Naive thymus-derived CD4-positive, alpha-beta T cell (primary cell): ENCODE measurements around the gene CCDC97. TPM values are rescaled to one million over a fixed set of nuclear protein-coding genes. Genes with fewer than 3 reads are reported as not detected.
A peak's percentile ranks its signal among the peaks of the same experiment; 100 is the strongest.

Experiments used
- ATAC-seq: fragments of 150-1000 bp; cut with Tn5 transposase; 2 replicates; pipeline ENCODE4 v1.10.0; 2021; ENCODE audit warnings: mild to moderate bottlenecking, moderate library complexity
- CTCF ChIA-PET: fragments of 350-600 bp; sonication (Branson Sonifier 250); formaldehyde crosslinking; loops from one replicate; lab custom pipeline; 2021; ENCODE audit warnings: antibody characterized with exemption; lab: Charles Lee
- POLR2A ChIA-PET: fragments of 350-600 bp; sonication (Branson Sonifier 250); formaldehyde crosslinking; loops from one replicate; lab custom pipeline; 2021; ENCODE audit warnings: antibody characterized with exemption, inconsistent platforms; lab: Charles Lee
- DNase-seq, 9 donors: peaks; one replicate each; pipeline versions ENCODE4 v3.0.0 to v3.0.0-alpha.2; 2020 to 2022; ENCODE audit warnings: mixed read lengths in 1 of 9
- H3K27ac ChIP-seq: one replicate; pipeline ENCODE4 v1.7.0; 2013; ENCODE audit warnings: mild to moderate bottlenecking, low read depth, low read length, moderate library complexity
- H3K27me3 ChIP-seq, 2 donors: one replicate each; pipeline ENCODE4 v1.7.0; 2013; ENCODE audit warnings: low read length in 2 of 2, mild to moderate bottlenecking in 2 of 2, moderate library complexity in 2 of 2; ENCODE audit not compliant: control insufficient read depth in 2 of 2, insufficient read depth in 2 of 2
- H3K36me3 ChIP-seq, 3 experiments: 1 replicate in 2 of 3; 2 replicates in 1 of 3; pipeline ENCODE4 v1.7.0; 2013; ENCODE audit warnings: low read length in 3 of 3, mild to moderate bottlenecking in 3 of 3, moderate library complexity in 1 of 3; ENCODE audit not compliant: insufficient read depth in 3 of 3, control insufficient read depth in 2 of 3
- H3K4me1 ChIP-seq, 2 donors: one replicate each; pipeline ENCODE4 v1.7.0; 2013; ENCODE audit warnings: low read length in 2 of 2, mild to moderate bottlenecking in 2 of 2, moderate library complexity in 1 of 2; ENCODE audit not compliant: control insufficient read depth in 2 of 2, insufficient read depth in 2 of 2
- H3K4me3 ChIP-seq: 2 replicates; pipeline ENCODE4 v1.7.0; 2013; ENCODE audit warnings: mild to moderate bottlenecking, low read length
- H3K9me3 ChIP-seq, 3 experiments: 1 replicate in 2 of 3; 2 replicates in 1 of 3; pipeline ENCODE4 v1.7.0; 2013; ENCODE audit warnings: low read length in 3 of 3; ENCODE audit not compliant: control insufficient read depth in 2 of 3
- H3K27ac Mint-ChIP-seq, 9 donors: one replicate each; pipeline ENCODE4 v1.8.0; 2020 to 2022; ENCODE audit warnings: mixed read lengths in 9 of 9, mild to moderate bottlenecking in 8 of 9, moderate library complexity in 5 of 9, inconsistent platforms in 2 of 9
- H3K27me3 Mint-ChIP-seq, 5 donors: one replicate each; pipeline ENCODE4 v1.8.0; 2021 to 2022; ENCODE audit warnings: mixed read lengths in 5 of 5, mild to moderate bottlenecking in 1 of 5
- H3K36me3 Mint-ChIP-seq, 5 donors: one replicate each; pipeline ENCODE4 v1.8.0; 2020 to 2022; ENCODE audit warnings: mixed read lengths in 5 of 5, mild to moderate bottlenecking in 3 of 5, inconsistent platforms in 1 of 5
- H3K4me1 Mint-ChIP-seq, 7 donors: one replicate each; pipeline ENCODE4 v1.8.0; 2020 to 2022; ENCODE audit warnings: mixed read lengths in 7 of 7, mild to moderate bottlenecking in 3 of 7, inconsistent platforms in 1 of 7
- H3K4me3 Mint-ChIP-seq, 10 donors: one replicate each; pipeline ENCODE4 v1.8.0; 2020 to 2022; ENCODE audit warnings: mild to moderate bottlenecking in 10 of 10, mixed read lengths in 10 of 10, moderate library complexity in 6 of 10, inconsistent platforms in 2 of 10
- H3K9me3 Mint-ChIP-seq, 11 donors: one replicate each; pipeline ENCODE4 v1.8.0; 2020 to 2022; ENCODE audit warnings: mixed read lengths in 11 of 11, mild to moderate bottlenecking in 4 of 11, inconsistent platforms in 1 of 11, moderate library complexity in 1 of 11
- intact Hi-C, 2 donors: fragments of 100-400 bp; cut with micrococcal nuclease; formaldehyde crosslinking; loops; one replicate each; pipeline ENCODE4 v1.15.1; 2023
- polyA plus RNA-seq, 2 donors: library from polyadenylated mRNA; unstranded; fragments of 300-500 nt; fragmentation: Illumina TruSeq; gene quantifications; one replicate each; pipeline ENCODE4 v1.2.3, GENCODE V29; 2021
- total RNA-seq, 6 experiments: library from RNA in 5 of 6; stranded (reverse) in 5 of 6; gene quantifications; 1 replicate in 5 of 6; 2 replicates in 1 of 6; pipeline ENCODE4 v1.2.3 and lab custom pipeline; 2021 to 2026

Gene CCDC97
- total and polyA plus RNA-seq, 7 experiments from 2014 or later, result 22.3 to 56.5 (median 44.6) TPM

DNA sequence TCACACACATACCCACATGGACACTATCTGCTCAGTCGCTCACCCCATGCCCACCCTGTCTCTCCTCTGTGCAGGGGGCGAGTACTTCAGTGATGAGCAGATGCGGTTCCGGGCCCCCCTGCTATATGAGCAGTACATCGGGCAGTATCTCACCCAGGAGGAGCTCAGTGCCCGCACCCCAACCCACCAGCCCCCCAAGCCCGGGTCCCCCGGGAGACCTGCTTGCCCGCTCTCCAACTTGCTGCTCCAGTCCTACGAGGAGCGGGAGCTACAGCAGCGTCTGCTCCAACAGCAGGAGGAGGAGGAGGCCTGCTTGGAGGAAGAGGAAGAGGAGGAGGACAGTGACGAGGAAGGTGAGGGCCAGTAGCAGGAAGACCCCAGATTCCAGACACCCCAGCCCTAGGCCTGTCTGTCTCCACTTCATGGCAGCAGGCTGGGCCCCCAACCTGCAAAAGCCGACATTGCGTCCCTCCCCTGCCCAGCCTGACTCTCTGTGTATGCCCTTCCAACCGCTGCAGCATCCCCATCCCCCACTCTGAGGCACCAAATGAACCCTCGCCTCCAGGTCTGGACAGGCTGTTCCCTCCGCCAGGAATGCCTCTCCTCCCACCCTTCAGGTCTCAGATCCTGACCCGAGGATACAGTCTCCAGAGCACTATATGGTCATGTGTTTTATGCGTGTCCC lies 9.7 kb downstream of the CCDC97 start:
- no peak for ATAC-seq
- peaks cover 13 to 92% (median 31%) of the 10 kb centered on the region in 3 experiments for H3K36me3 ChIP-seq
- ChIA-PET CTCF (no interaction called here), POLR2A (interaction anchor here (1.0 to 1.4 kb wide), 2 partner anchors 10 to 56 kb away, joined by 3 read pairs; partner anchors contain the start of genes CCDC97 and HNRNPUL1)
- no peaks in the 10 kb centered on the region for H3K27me3 ChIP-seq
- peaks cover 7 to 30% (median 17%) of the 10 kb centered on the region in 5 donors for H3K36me3 Mint-ChIP-seq
- H3K9me3 ChIP-seq, result no peaks in the 10 kb centered on the region
- H3K27me3 Mint-ChIP-seq, result no peaks in the 10 kb centered on the region
- peaks cover 10 to 38% (median 26%) of the 10 kb centered on the region in 7 donors for H3K4me1 Mint-ChIP-seq
- no peaks in the 10 kb centered on the region for H3K4me1 ChIP-seq
- DNase-seq, result no peak
- H3K27ac ChIP-seq, result no peak overlapping the region
- H3K4me3 ChIP-seq, result no peak overlapping the region
- peak overlapping the region in 2 of 9 donors; percentile 49 to 80 for H3K27ac Mint-ChIP-seq
- H3K4me3 Mint-ChIP-seq, result no peak overlapping the region
- intact Hi-C loops, result loop anchor here in 1 of 2 donors (10.0 kb wide), 1 partner anchor 115 kb away; the partner anchor contains the start of gene DMAC2
- H3K9me3 Mint-ChIP-seq, result peaks cover 0 to under 1% (median 0%) of the 10 kb centered on the region in 11 donors

DNA sequence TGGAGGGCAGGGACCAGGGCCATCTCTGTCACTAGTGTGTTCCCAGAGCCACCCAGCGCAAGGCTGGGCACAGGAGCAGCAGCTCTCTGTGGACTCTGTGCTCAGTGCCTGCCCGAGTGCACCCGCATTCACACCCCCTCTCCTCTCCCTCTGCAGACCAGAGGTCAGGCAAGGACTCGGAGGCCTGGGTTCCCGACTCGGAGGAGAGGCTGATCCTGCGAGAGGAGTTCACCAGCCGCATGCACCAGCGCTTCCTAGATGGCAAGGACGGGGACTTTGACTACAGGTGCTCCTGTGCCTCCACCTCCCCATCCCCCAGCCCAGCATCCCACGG lies 10.2 kb downstream of the CCDC97 start:
- Histone ChIP-seq H3K27ac (no peak overlapping the region), H3K27me3 (no peaks in the 10 kb centered on the region), H3K36me3 (peaks cover 13 to 96% (median 31%) of the 10 kb centered on the region in 3 experiments), H3K9me3 (no peaks in the 10 kb centered on the region), H3K4me3 (no peak overlapping the region), H3K4me1 (no peaks in the 10 kb centered on the region)
- peaks cover 0 to 2% (median 0%) of the 10 kb centered on the region in 11 donors for H3K9me3 Mint-ChIP-seq
- ChIA-PET CTCF (no interaction called here), POLR2A (interaction anchor here (1.0 to 1.4 kb wide), 2 partner anchors 10 to 56 kb away, joined by 3 read pairs; partner anchors contain the start of genes CCDC97 and HNRNPUL1)
- DNase-seq (no peak), ATAC-seq (no peak)
- H3K27ac Mint-ChIP-seq, result peak overlapping the region in 1 of 9 donors; percentile 80
- peaks cover 7 to 32% (median 19%) of the 10 kb centered on the region in 5 donors for H3K36me3 Mint-ChIP-seq
- no peak overlapping the region for H3K4me3 Mint-ChIP-seq
- H3K27me3 Mint-ChIP-seq, result no peaks in the 10 kb centered on the region
- intact Hi-C loops, result no loop called here
- H3K4me1 Mint-ChIP-seq, result peaks cover 15 to 41% (median 30%) of the 10 kb centered on the region in 7 donors

DNA sequence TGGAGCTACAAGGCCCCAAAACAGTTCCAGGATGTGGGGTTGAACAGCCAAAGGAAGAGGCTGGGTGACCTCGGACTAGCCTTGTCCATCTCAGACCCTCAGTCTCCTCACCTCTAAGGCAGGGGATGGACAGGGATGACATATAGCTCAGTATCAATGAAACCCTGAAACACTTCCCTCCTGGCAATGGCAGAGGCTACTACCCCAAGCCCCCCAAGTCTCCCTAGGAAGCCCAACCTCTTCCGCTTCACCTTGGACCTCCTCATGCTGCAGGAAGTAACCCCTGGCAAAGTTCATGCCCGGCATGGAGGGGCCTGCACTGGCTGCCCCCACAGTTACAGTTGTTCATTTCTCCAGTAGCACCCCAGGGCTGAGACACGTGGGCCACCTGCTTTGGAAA lies 10.6 kb downstream of the CCDC97 start:
- Mint-ChIP-seq H3K4me3 (no peak overlapping the region), H3K36me3 (peaks cover 7 to 33% (median 19%) of the 10 kb centered on the region in 5 donors), H3K4me1 (peaks cover 15 to 45% (median 31%) of the 10 kb centered on the region in 7 donors), H3K9me3 (peaks cover 0 to 2% (median 0%) of the 10 kb centered on the region in 11 donors), H3K27ac (peak overlapping the region in 4 of 9 donors; percentile 5 to 80 (median 58)), H3K27me3 (no peaks in the 10 kb centered on the region)
- ATAC-seq (no peak), DNase-seq (no peak)
- Histone ChIP-seq H3K36me3 (peaks cover 13 to 94% (median 31%) of the 10 kb centered on the region in 3 experiments), H3K9me3 (no peaks in the 10 kb centered on the region), H3K27me3 (no peaks in the 10 kb centered on the region), H3K27ac (no peak overlapping the region), H3K4me1 (no peaks in the 10 kb centered on the region), H3K4me3 (no peak overlapping the region)
- intact Hi-C loops, result no loop called here
- CTCF ChIA-PET, result no interaction called here
- POLR2A ChIA-PET, result interaction anchor here (1.0 kb wide), 1 partner anchor 57 kb away, joined by 3 read pairs; the partner anchor contains the start of gene HNRNPUL1

DNA sequence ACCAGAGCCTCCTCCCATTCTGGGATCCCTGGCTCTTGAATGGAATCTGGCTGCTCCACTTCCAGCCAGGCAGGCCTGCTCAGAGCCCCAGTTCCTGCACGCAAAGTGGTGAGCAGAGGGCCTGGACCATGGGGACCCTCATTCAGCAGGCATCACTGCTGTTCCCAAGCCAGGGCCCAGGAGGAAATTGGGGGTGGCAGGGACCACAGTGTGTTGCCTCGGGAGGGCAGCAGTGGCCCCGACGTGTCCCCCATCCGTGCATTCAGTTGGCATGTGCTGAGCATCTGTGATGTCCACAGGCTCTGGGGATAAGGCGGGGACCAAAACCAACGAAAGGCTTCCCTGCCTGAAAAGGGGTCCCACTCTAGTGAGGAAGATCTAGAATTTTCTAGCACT lies 11.2 kb downstream of the CCDC97 start:
- Histone ChIP-seq H3K4me3 (no peak overlapping the region), H3K36me3 (peaks cover 13 to 87% (median 31%) of the 10 kb centered on the region in 3 experiments), H3K4me1 (peaks cover 1 to 4% of the 10 kb centered on the region in 2 donors), H3K27ac (no peak overlapping the region), H3K27me3 (no peaks in the 10 kb centered on the region), H3K9me3 (no peaks in the 10 kb centered on the region)
- intact Hi-C loops, result no loop called here
- CTCF ChIA-PET, result no interaction called here
- Mint-ChIP-seq H3K9me3 (peaks cover 0 to 2% (median 0%) of the 10 kb centered on the region in 11 donors), H3K4me1 (peaks cover 18 to 45% (median 30%) of the 10 kb centered on the region in 7 donors), H3K36me3 (peaks cover 7 to 32% (median 17%) of the 10 kb centered on the region in 5 donors), H3K27ac (peak overlapping the region in 6 of 9 donors; percentile 1 to 80 (median 40)), H3K27me3 (no peaks in the 10 kb centered on the region), H3K4me3 (no peak overlapping the region)
- DNase-seq (no peak), ATAC-seq (no peak)
- POLR2A ChIA-PET, result interaction anchor here (1.2 kb wide), 1 partner anchor 35 kb away, joined by 3 read pairs; no protein-coding TSS in a partner anchor

DNA sequence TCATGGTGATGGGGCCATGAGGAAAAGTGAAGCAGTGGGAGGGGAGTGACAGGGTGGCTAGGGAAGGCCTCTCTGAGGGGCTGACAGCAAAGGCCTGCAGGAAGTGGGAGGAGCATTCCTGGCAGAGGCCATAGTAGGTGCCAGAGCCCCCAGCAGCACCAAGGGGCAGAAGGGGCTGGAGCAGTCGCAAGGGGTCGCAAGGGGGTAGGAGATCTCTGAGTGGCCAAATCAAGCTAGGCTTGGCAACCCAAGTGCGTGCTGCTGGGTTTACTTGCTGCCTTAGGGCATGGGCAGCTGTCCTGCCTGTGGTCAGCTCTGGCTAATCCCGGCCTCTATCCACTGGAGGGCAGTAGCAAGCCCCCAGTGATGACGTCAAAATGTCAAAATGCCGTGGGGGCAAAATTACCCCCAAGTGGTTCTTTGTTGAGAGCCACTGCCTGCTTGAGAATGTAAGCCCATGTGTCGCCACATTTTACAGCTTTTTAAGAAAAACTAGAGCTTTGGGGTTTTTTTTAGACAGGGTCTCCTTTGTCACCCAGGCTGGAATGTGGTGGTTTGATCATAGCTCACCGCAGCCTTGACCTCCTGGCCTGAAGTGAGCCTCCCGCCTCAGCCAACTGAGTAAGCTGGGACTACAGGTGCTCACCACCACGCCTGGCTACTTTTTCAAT lies 11.8 kb downstream of the CCDC97 start:
- DNase-seq, result no peak
- Histone ChIP-seq H3K4me1 (peaks cover 7 to 9% of the 10 kb centered on the region in 2 donors), H3K4me3 (no peak overlapping the region), H3K9me3 (no peaks in the 10 kb centered on the region), H3K27me3 (no peaks in the 10 kb centered on the region), H3K27ac (no peak overlapping the region), H3K36me3 (peaks cover 9 to 82% (median 29%) of the 10 kb centered on the region in 3 experiments)
- peaks cover 23 to 49% (median 34%) of the 10 kb centered on the region in 7 donors for H3K4me1 Mint-ChIP-seq
- peak overlapping the region in 7 of 9 donors; percentile 1 to 93 (median 81) for H3K27ac Mint-ChIP-seq
- intact Hi-C loops, result no loop called here
- H3K27me3 Mint-ChIP-seq, result no peaks in the 10 kb centered on the region
- ATAC-seq, result no peak
- no peak overlapping the region for H3K4me3 Mint-ChIP-seq
- ChIA-PET POLR2A (interaction anchor here (1.0 to 1.4 kb wide), 3 partner anchors 10 to 34 kb away, joined by 3 to 4 read pairs (median 3); no protein-coding TSS in a partner anchor), CTCF (no interaction called here)
- peaks cover 5 to 30% (median 14%) of the 10 kb centered on the region in 5 donors for H3K36me3 Mint-ChIP-seq
- H3K9me3 Mint-ChIP-seq, result peaks cover 0 to 2% (median 0%) of the 10 kb centered on the region in 11 donors

DNA sequence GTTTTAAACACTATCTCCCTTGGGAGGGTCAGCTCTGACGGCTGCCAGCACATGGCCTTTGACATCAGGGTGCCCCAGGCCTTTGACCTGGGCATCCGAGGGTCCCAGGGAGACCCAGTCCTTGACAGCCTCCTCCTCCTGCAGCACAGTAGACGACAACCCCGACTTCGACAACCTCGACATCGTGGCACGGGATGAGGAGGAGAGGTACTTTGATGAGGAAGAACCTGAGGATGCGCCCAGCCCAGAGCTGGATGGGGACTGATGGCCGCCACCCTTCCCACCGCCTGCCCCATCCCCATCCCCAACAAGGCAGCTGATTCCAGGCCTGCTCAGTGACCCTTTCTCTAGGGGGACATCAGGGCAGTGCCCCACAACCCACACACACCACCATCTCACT lies 12.5 kb downstream of the CCDC97 start:
- CTCF ChIA-PET, result no interaction called here
- peaks cover 29 to 47% (median 41%) of the 10 kb centered on the region in 7 donors for H3K4me1 Mint-ChIP-seq
- H3K4me3 Mint-ChIP-seq, result no peak overlapping the region
- Histone ChIP-seq H3K4me3 (no peak overlapping the region), H3K36me3 (peaks cover 6 to 75% (median 22%) of the 10 kb centered on the region in 3 experiments), H3K4me1 (peaks cover 14 to 16% of the 10 kb centered on the region in 2 donors), H3K27me3 (no peaks in the 10 kb centered on the region), H3K9me3 (no peaks in the 10 kb centered on the region), H3K27ac (no peak overlapping the region)
- H3K27ac Mint-ChIP-seq, result peak overlapping the region in 7 of 9 donors; percentile 33 to 93 (median 79)
- no peak for ATAC-seq
- intact Hi-C loops, result no loop called here
- no peak for DNase-seq
- POLR2A ChIA-PET, result interaction anchor here (1.0 to 1.5 kb wide), 4 partner anchors 11 to 34 kb away, joined by 3 to 4 read pairs (median 3); no protein-coding TSS in a partner anchor
- peaks cover 0 to 27% (median 7%) of the 10 kb centered on the region in 5 donors for H3K36me3 Mint-ChIP-seq
- peaks cover 0 to 3% (median 0%) of the 10 kb centered on the region in 11 donors for H3K9me3 Mint-ChIP-seq
- no peaks in the 10 kb centered on the region for H3K27me3 Mint-ChIP-seq
